ENCODE data around the gene STPG2. TPM values are rescaled to one million over a fixed set of nuclear protein-coding genes. Genes with fewer than 3 reads are reported as not detected.

STPG2 gene
- polyA plus RNA-seq, 1 experiment: not detected

GRCh38 chr4:98170035-98170434 is 26.8 kb upstream of the STPG2 start:
- Histone ChIP-seq H3K27me3 (ENCODE audit: control insufficient read depth, insufficient read depth, low read length) (peaks cover 2% of the 10 kb centered on the region; the same call in 1 of the 2 replicates), H3K4me3 (ENCODE audit: low read depth, low read length) (no peak overlapping the region), H3K36me3 (ENCODE audit: control insufficient read depth, insufficient read depth, low read length) (no peaks in the 10 kb centered on the region)
- no peak for TF ChIP-seq CTCF (IDR thresholded peaks at IDR 0.05; ENCODE audit: insufficient read depth, low read depth, low read length)
- CTCF ChIA-PET: no interaction called here
- DNase-seq (ENCODE audit: low read depth): no peak
- POLR2A ChIA-PET: no interaction called here

GRCh38 chr4:98166731-98167041 is 23.4 kb upstream of the STPG2 start:
- Histone ChIP-seq H3K36me3 (ENCODE audit: control insufficient read depth, insufficient read depth, low read length) (no peaks in the 10 kb centered on the region), H3K4me3 (ENCODE audit: low read depth, low read length) (no peak overlapping the region), H3K27me3 (ENCODE audit: control insufficient read depth, insufficient read depth, low read length) (peaks cover 2% of the 10 kb centered on the region; the same call in 1 of the 2 replicates)
- TF ChIP-seq CTCF (IDR thresholded peaks at IDR 0.05; ENCODE audit: insufficient read depth, low read depth, low read length): no peak
- CTCF ChIA-PET: interaction anchor here (1.1 to 1.3 kb wide), 2 partner anchors 9 to 890 kb away, joined by 3 read pairs; no protein-coding TSS in a partner anchor
- POLR2A ChIA-PET: no interaction called here
- DNase-seq (ENCODE audit: low read depth): no peak

- TF ChIP-seq CTCF (IDR thresholded peaks at IDR 0.05; ENCODE audit: insufficient read depth, low read depth, low read length): no peak
- no peak overlapping the region for H3K4me3 ChIP-seq (ENCODE audit: low read depth, low read length)
- POLR2A ChIA-PET: no interaction called here
- no peaks in the 10 kb centered on the region for H3K36me3 ChIP-seq (ENCODE audit: control insufficient read depth, insufficient read depth, low read length)
- CTCF ChIA-PET: interaction anchor here (1.1 to 1.3 kb wide), 2 partner anchors 10 to 890 kb away, joined by 3 read pairs; no protein-coding TSS in a partner anchor
- no peak for DNase-seq (ENCODE audit: low read depth)
- H3K27me3 ChIP-seq (ENCODE audit: control insufficient read depth, insufficient read depth, low read length): peaks cover 2% of the 10 kb centered on the region; the same call in 1 of the 2 replicates
Measured at GRCh38 chr4:98166025-98166730, 22.9 kb upstream of the STPG2 start.

- DNase-seq (ENCODE audit: low read depth): no peak
- H3K36me3 ChIP-seq (ENCODE audit: control insufficient read depth, insufficient read depth, low read length): no peaks in the 10 kb centered on the region
- TF ChIP-seq CTCF (IDR thresholded peaks at IDR 0.05; ENCODE audit: insufficient read depth, low read depth, low read length): no peak
- CTCF ChIA-PET: no interaction called here
- POLR2A ChIA-PET: no interaction called here
- 0 out of 2 replicates have a peak, but pooled peaks cover 1% of the 10 kb centered on the region for H3K27me3 ChIP-seq (ENCODE audit: control insufficient read depth, insufficient read depth, low read length)
- H3K4me3 ChIP-seq (ENCODE audit: low read depth, low read length): no peak overlapping the region
Measured at GRCh38 chr4:98162696-98163095, 19.4 kb upstream of the STPG2 start.

- CTCF ChIA-PET: interaction anchor here (0.6 to 1.3 kb wide), 3 partner anchors 905 to 1306 kb away, joined by 3 read pairs; no protein-coding TSS in a partner anchor
- TF ChIP-seq CTCF (IDR thresholded peaks at IDR 0.05; ENCODE audit: insufficient read depth, low read depth, low read length): no peak
Measured at GRCh38 chr4:98151145-98151924, 8.1 kb upstream of the STPG2 start.

More at GRCh38 chr4:98151145-98151924, 8.1 kb upstream of the STPG2 start:
- no peak overlapping the region for H3K4me3 ChIP-seq (ENCODE audit: low read depth, low read length)
- POLR2A ChIA-PET: interaction anchor here (0.6 kb wide), 1 partner anchor 183 kb away, joined by 3 read pairs; no protein-coding TSS in a partner anchor
- H3K27me3 ChIP-seq (ENCODE audit: control insufficient read depth, insufficient read depth, low read length): no peaks in the 10 kb centered on the region
- H3K36me3 ChIP-seq (ENCODE audit: control insufficient read depth, insufficient read depth, low read length): no peaks in the 10 kb centered on the region
- DNase-seq (ENCODE audit: low read depth): no peak
